BLaER1 treated with 17β-estradiol and CSF1 and Interleukin-3, amounts not matched to agents 10 nM and 100 nM (cell line): ENCODE measurements around the gene GPR141.

Experiments used
- H3K27ac ChIP-seq, 11 experiments: shearing (Covaris generic); formaldehyde crosslinking; 2 replicates each; pipeline ENCODE4 v1.8.1; 2022
- H3K27me3 ChIP-seq, 11 experiments: shearing (Covaris generic); formaldehyde crosslinking; 2 replicates each; pipeline ENCODE4 v1.8.1; 2022
- H3K36me3 ChIP-seq, 11 experiments: shearing (Covaris generic); formaldehyde crosslinking; 2 replicates each; pipeline ENCODE4 v1.8.1; 2022
- H3K4me1 ChIP-seq, 10 experiments: shearing (Covaris generic); formaldehyde crosslinking; 2 replicates each; pipeline ENCODE4 v1.8.1; 2022
- H3K4me2 ChIP-seq, 11 experiments: shearing (Covaris generic); formaldehyde crosslinking; 2 replicates each; pipeline ENCODE4 v1.8.1; 2022
- H3K4me3 ChIP-seq, 10 experiments: shearing (Covaris generic); formaldehyde crosslinking; 2 replicates each; pipeline ENCODE4 v1.8.1; 2022
- H3K9ac ChIP-seq, 11 experiments: shearing (Covaris generic); formaldehyde crosslinking; 2 replicates each; pipeline ENCODE4 v1.8.1; 2022
- H3K9me3 ChIP-seq, 11 experiments: shearing (Covaris generic); formaldehyde crosslinking; replicated peaks in 1 of 11; 2 replicates each; pipeline ENCODE4 v1.8.1; 2022
- H4K20me1 ChIP-seq, 11 experiments: shearing (Covaris generic); formaldehyde crosslinking; 2 replicates each; pipeline ENCODE4 v1.8.1; 2022
- Cebpa-rat ChIP-seq, 11 experiments: shearing (Covaris generic); IDR thresholded peaks; 2 replicates each; pipeline ENCODE4 v1.8.1; 2022

Gene GPR141

DNA sequence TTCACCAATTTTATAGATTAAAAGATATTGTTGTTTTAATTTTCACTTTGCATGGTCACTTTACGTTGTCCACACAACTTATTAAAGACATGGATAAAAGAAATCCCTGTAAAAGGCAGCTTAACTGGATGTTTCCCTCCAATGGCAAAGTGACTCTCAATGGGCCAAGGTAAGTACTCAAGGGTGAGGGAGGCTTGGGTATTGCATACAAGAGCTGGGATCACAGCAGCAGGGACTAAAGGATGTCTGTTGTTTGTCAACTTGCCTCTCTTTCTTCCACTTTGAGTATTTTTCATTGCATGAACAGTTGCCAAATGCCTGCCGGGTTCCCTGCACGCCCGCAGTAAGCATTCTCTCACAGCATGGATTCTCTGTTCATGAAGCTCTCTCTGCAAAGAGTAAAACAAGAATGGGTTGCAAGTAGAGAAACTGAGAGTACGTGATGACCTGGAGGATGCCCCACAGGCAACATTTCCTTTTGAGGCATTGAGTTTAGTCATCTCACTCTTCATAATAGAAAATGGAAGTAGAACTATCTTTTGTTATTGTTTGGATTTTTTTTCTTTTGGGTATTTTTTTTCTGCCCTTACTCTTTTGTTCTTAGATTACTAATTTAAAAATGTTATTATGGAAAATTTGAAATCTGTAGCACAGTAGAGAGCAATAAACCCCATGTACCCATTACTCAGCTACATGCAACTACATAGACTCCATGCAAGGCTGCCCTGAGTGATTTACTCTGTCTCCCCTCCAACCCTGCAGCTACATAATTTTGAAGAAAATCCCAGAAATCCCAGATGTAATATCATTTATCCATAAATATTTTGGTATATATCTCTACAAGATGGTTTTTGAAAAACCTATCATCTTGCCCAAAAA, 26.3 kb downstream of the GPR141 start:
- H3K4me1 ChIP-seq = peaks cover 7 to 23% (median 11%) of the 10 kb centered on the region in 10 experiments; a peak in 17 of 20 replicates
- H3K9me3 ChIP-seq = peaks cover 0 to 6% (median 0%) of the 10 kb centered on the region in 11 experiments; a peak in 1 of 22 replicates
- TF ChIP-seq Cebpa-rat (IDR thresholded peaks at IDR 0.05) = no peak
- no peaks in the 10 kb centered on the region for H4K20me1 ChIP-seq
- no peak overlapping the region for H3K4me2 ChIP-seq
- H3K9ac ChIP-seq = no peak overlapping the region
- H3K27me3 ChIP-seq = no peaks in the 10 kb centered on the region
- H3K4me3 ChIP-seq = no peak overlapping the region
- H3K36me3 ChIP-seq = no peaks in the 10 kb centered on the region
- H3K27ac ChIP-seq = no peak overlapping the region

DNA sequence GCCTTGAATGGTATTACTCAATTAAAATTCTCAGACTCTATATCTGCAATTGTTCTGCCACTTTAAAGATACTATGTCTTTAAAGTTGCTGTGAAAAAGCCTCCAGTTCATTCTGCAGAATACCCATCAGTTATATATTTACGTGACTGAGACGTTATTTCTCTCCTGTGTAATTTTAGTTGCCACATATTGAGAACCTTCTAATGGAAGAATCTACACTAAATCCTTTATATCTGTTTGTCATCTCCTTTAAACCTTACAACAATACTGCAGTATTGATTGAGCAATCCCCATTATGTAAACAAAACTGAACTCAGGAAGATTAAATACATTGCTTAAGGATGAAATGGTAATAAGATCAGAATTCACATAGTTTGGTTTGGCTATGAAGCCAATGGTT, 30.0 kb downstream of the GPR141 start:
- Histone ChIP-seq H3K27me3 (no peaks in the 10 kb centered on the region), H3K4me2 (peak overlapping the region in 3 of 11 experiments; percentile 34 to 42 (median 39); a peak in 2 of 22 replicates), H4K20me1 (no peaks in the 10 kb centered on the region), H3K9ac (no peak overlapping the region), H3K4me3 (no peak overlapping the region), H3K4me1 (peaks cover 0 to 22% (median 18%) of the 10 kb centered on the region in 10 experiments; a peak in 14 of 20 replicates), H3K9me3 (no peaks in the 10 kb centered on the region; a peak in 2 of 22 replicates), H3K27ac (peak overlapping the region in 7 of 11 experiments; percentile 47 to 73 (median 60); a peak in 10 of 22 replicates), H3K36me3 (no peaks in the 10 kb centered on the region; a peak in 1 of 22 replicates)
- peak in 2 of 11 experiments; percentile 11 to 15; a peak in 1 of 22 replicates for TF ChIP-seq Cebpa-rat (IDR thresholded peaks at IDR 0.05)

GRCh38 chr7:37714606-37715005, 31.0 kb downstream of the GPR141 start:
- no peak overlapping the region for H3K4me3 ChIP-seq

GRCh38 chr7:37718585-37718984, 35.0 kb downstream of the GPR141 start:
- no peaks in the 10 kb centered on the region; a peak in 1 of 22 replicates for H3K36me3 ChIP-seq
- H3K4me3 ChIP-seq = no peak overlapping the region
- H3K4me1 ChIP-seq = peaks cover 0 to 26% (median 20%) of the 10 kb centered on the region in 10 experiments; a peak in 14 of 20 replicates
- H3K9ac ChIP-seq = no peak overlapping the region
- 0 out of 22 replicates have a peak overlapping the region, but pooled peaks of 1 of the 11 experiments have one; percentile 2 for H3K27ac ChIP-seq
- no peaks in the 10 kb centered on the region for H4K20me1 ChIP-seq
- no peaks in the 10 kb centered on the region for H3K27me3 ChIP-seq
- no peak for TF ChIP-seq Cebpa-rat (IDR thresholded peaks at IDR 0.05)
- peaks cover 0 to 12% (median 0%) of the 10 kb centered on the region in 11 experiments; a peak in 5 of 22 replicates for H3K9me3 ChIP-seq
- H3K4me2 ChIP-seq = peak overlapping the region in 7 of 11 experiments; percentile 1 to 33 (median 21); a peak in 7 of 22 replicates

More at GRCh38 chr7:37714606-37715005, 31.0 kb downstream of the GPR141 start:
- Histone ChIP-seq H3K36me3 (no peaks in the 10 kb centered on the region; a peak in 1 of 22 replicates), H3K27ac (peak overlapping the region in 8 of 11 experiments; percentile 47 to 73 (median 60); a peak in 14 of 22 replicates), H3K27me3 (no peaks in the 10 kb centered on the region), H3K4me1 (peaks cover 0 to 26% (median 20%) of the 10 kb centered on the region in 10 experiments; a peak in 14 of 20 replicates), H4K20me1 (no peaks in the 10 kb centered on the region), H3K9me3 (no peaks in the 10 kb centered on the region; a peak in 2 of 22 replicates), H3K9ac (no peak overlapping the region), H3K4me2 (peak overlapping the region in 7 of 11 experiments; percentile 1 to 42 (median 33); a peak in 9 of 22 replicates)
- peak in 3 of 11 experiments; percentile 30 to 48 (median 39); a peak in 2 of 22 replicates for TF ChIP-seq Cebpa-rat (IDR thresholded peaks at IDR 0.05)

GRCh38 chr7:37719077-37719476, 35.5 kb downstream of the GPR141 start:
- no peak for TF ChIP-seq Cebpa-rat (IDR thresholded peaks at IDR 0.05)
- H3K4me1 ChIP-seq = peaks cover 0 to 23% (median 18%) of the 10 kb centered on the region in 10 experiments; a peak in 14 of 20 replicates
- H3K27ac ChIP-seq = no peak overlapping the region
- H3K9ac ChIP-seq = no peak overlapping the region
- H3K4me3 ChIP-seq = no peak overlapping the region
- H3K9me3 ChIP-seq = peaks cover 0 to 12% (median 0%) of the 10 kb centered on the region in 11 experiments; a peak in 5 of 22 replicates
- peak overlapping the region in 4 of 11 experiments; percentile 4 to 33 (median 20); a peak in 3 of 22 replicates for H3K4me2 ChIP-seq
- no peaks in the 10 kb centered on the region for H4K20me1 ChIP-seq
- no peaks in the 10 kb centered on the region for H3K27me3 ChIP-seq
- H3K36me3 ChIP-seq = no peaks in the 10 kb centered on the region; a peak in 1 of 22 replicates

GRCh38 chr7:37724732-37725131, 41.2 kb downstream of the GPR141 start:
- Histone ChIP-seq H3K4me1 (peaks cover 0 to 15% (median 8%) of the 10 kb centered on the region in 10 experiments; a peak in 11 of 20 replicates), H4K20me1 (no peaks in the 10 kb centered on the region), H3K9ac (no peak overlapping the region), H3K27ac (no peak overlapping the region; a peak in 1 of 22 replicates), H3K4me2 (no peak overlapping the region), H3K9me3 (peaks cover 0 to 12% (median 0%) of the 10 kb centered on the region in 11 experiments; a peak in 3 of 22 replicates), H3K4me3 (no peak overlapping the region), H3K36me3 (no peaks in the 10 kb centered on the region), H3K27me3 (no peaks in the 10 kb centered on the region)
- TF ChIP-seq Cebpa-rat (IDR thresholded peaks at IDR 0.05) = no peak

- 0 out of 22 replicates have a peak, but pooled peaks cover 0 to 2% (median 0%) of the 10 kb centered on the region in 11 experiments for H3K9me3 ChIP-seq
- no peak overlapping the region for H3K9ac ChIP-seq
- no peaks in the 10 kb centered on the region for H4K20me1 ChIP-seq
- no peaks in the 10 kb centered on the region for H3K27me3 ChIP-seq
- no peak for TF ChIP-seq Cebpa-rat (IDR thresholded peaks at IDR 0.05)
- no peak overlapping the region for H3K27ac ChIP-seq
- no peaks in the 10 kb centered on the region for H3K36me3 ChIP-seq
- no peak overlapping the region for H3K4me2 ChIP-seq
- peaks cover 0 to 16% (median 8%) of the 10 kb centered on the region in 10 experiments; a peak in 11 of 20 replicates for H3K4me1 ChIP-seq
- H3K4me3 ChIP-seq = no peak overlapping the region
Measured at GRCh38 chr7:37726016-37726415, 42.5 kb downstream of the GPR141 start.

DNA sequence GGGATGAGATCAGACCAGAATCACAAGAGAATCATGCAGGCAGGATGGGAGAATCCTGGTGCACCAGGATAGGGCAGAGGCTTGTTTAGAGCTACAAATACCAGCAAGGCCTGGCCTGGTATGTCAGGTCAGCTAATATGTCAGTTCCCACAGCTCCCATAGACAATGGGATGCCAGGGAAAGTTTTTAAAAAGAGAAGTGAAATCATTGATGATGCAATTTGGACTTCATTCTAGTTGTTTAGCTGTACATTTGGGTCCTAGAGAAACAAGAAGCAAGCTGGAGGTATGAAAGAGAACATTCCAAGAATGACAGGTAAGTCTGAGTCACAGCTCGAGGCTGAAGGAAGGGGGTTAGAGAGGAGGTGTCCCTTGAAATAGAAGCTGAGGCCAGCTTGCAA, 45.2 kb downstream of the GPR141 start:
- Histone ChIP-seq H3K4me2 (peak overlapping the region in 8 of 11 experiments; percentile 8 to 60 (median 32); a peak in 12 of 22 replicates), H4K20me1 (no peaks in the 10 kb centered on the region), H3K36me3 (no peaks in the 10 kb centered on the region), H3K4me1 (peaks cover 0 to 32% (median 15%) of the 10 kb centered on the region in 10 experiments; a peak in 14 of 20 replicates), H3K4me3 (no peak overlapping the region), H3K27me3 (no peaks in the 10 kb centered on the region), H3K9me3 (no peaks in the 10 kb centered on the region), H3K9ac (peak overlapping the region in 1 of 11 experiments; percentile 1; a peak in 2 of 22 replicates), H3K27ac (peak overlapping the region in 6 of 11 experiments; percentile 21 to 45 (median 26); a peak in 7 of 22 replicates)
- peak in 10 of 11 experiments; percentile 23 to 83 (median 46); a peak in 11 of 22 replicates for TF ChIP-seq Cebpa-rat (IDR thresholded peaks at IDR 0.05)
